GM12892 (cell line): ENCODE data around the gene FMN2.

ENCODE experiments used
- DNase-seq: peaks from one replicate; pipeline ENCODE4 v3.0.0; 2011; ENCODE audit not compliant: insufficient read length
- FAIRE-seq: peaks from 2 replicates; lab custom pipeline; 2011; peaks lifted over from hg19 to GRCh38; lab: Jason Lieb, UNC
- POLR2A ChIP-seq: IDR thresholded peaks from 2 replicates; pipeline ENCODE4 v1.6.1; 2011; ENCODE audit warnings: low read depth, low read length, control low read depth
- POLR2AphosphoS5 ChIP-seq: IDR thresholded peaks from 2 replicates; pipeline ENCODE4 v1.6.1; 2011; ENCODE audit warnings: low read depth, low read length, control low read depth
- TAF1 ChIP-seq: IDR thresholded peaks from 2 replicates; pipeline ENCODE4 v1.6.1; 2011; ENCODE audit warnings: low read depth, mild to moderate bottlenecking, control low read depth, low read length, borderline replicate concordance

FMN2 gene

GRCh38 chr1:240148333-240148732, 56.6 kb downstream of the FMN2 start:
- DNase-seq (no peak), FAIRE-seq (no peak)
- TF ChIP-seq POLR2AphosphoS5 = no peak
- TF ChIP-seq TAF1 = no peak
- no peak for TF ChIP-seq POLR2A

DNA sequence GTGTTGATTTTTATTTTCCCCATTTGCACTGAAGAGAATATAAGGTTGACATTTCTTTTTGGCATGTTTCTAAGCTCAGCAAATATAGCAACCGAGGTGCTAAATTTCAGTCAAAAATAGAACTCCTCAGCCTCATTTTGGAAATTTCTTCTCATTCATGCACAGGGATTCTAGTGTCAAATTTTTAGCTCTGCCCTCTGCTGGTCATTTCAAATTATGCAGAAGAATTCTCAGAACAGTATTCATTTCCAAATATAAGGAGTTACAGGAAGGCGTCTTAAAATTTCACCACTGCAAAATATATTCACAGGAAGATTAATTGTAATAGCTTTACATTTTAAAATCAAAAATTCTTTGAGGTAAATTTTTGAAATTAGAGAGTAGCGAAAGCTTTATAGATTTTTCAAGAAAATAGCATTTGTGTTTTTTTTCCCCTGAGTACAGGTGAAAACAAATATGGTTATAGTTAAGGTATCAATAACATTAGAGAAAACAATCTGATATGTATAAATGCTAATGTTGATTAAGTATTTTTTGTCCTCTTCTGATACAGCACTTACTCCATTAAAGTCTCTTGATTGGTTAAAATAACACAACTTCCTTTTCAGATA, 57.9 kb downstream of the FMN2 start:
- FAIRE-seq (no peak), DNase-seq (no peak)
- no peak for TF ChIP-seq POLR2A
- no peak for TF ChIP-seq POLR2AphosphoS5
- no peak for TF ChIP-seq TAF1

GRCh38 chr1:240151136-240151735, 59.6 kb downstream of the FMN2 start:
- DNase-seq (no peak), FAIRE-seq (no peak)
- TF ChIP-seq POLR2AphosphoS5 = no peak
- no peak for TF ChIP-seq TAF1
- no peak for TF ChIP-seq POLR2A

GRCh38 chr1:240152611-240153297, 61.1 kb downstream of the FMN2 start:
- no peak for DNase-seq
- FAIRE-seq = no peak
- TF ChIP-seq POLR2AphosphoS5 (no peak), TAF1 (no peak), POLR2A (no peak)

DNA sequence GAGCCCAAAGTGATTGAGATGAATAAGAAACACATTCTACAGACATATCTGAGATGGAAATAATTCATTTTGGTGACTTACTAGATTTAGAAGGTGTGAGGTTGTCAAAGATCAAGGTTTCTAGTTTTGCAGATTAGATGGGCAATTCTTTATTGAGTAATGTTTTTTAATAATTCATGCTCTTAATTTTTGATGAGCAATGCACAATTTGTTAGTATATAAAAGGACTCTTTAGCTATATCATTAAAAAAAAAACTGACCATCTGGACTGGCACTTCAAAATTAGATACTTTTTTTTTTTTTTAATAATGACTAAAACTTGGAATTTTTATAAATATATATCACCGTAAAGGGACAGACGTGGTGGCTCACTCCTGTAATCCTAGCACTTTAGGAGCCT, 63.9 kb downstream of the FMN2 start:
- no peak for FAIRE-seq
- no peak for DNase-seq
- TF ChIP-seq TAF1 (no peak), POLR2AphosphoS5 (no peak), POLR2A (no peak)

- TF ChIP-seq POLR2A (no peak), TAF1 (no peak), POLR2AphosphoS5 (no peak)
- no peak for DNase-seq
- no peak for FAIRE-seq
Measured at GRCh38 chr1:240164742-240165141, 73.1 kb downstream of the FMN2 start.

GRCh38 chr1:240169188-240169587, 77.5 kb downstream of the FMN2 start:
- DNase-seq = no peak
- no peak for TF ChIP-seq POLR2A
- TF ChIP-seq POLR2AphosphoS5 = no peak
- no peak for TF ChIP-seq TAF1

DNA sequence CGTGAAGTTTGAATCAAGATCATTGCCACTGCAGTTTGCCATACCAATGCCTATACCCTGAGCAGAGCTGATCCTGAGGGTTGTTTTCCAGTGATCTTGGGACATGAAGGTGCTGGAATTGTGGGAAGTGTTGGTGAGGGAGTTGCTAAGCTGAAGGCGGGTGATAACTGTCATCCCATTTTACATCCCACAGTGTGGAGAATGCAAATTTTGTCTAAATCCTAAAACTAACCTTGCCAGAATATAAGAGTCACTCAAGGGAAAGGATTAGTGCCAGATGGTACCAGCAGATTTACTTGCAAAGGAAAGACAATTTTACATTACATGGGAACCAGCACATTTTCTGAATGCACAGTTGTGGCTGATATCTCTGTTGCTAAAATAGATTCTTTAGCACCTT, 78.6 kb downstream of the FMN2 start:
- FAIRE-seq (no peak), DNase-seq (no peak)
- TF ChIP-seq POLR2AphosphoS5 (no peak), TAF1 (no peak), POLR2A (no peak)

More at GRCh38 chr1:240169188-240169587, 77.5 kb downstream of the FMN2 start:
- no peak for FAIRE-seq

GRCh38 chr1:240170806-240171205, 79.1 kb downstream of the FMN2 start:
- FAIRE-seq = no peak
- TF ChIP-seq POLR2AphosphoS5 (no peak), POLR2A (no peak), TAF1 (no peak)
- no peak for DNase-seq

DNA sequence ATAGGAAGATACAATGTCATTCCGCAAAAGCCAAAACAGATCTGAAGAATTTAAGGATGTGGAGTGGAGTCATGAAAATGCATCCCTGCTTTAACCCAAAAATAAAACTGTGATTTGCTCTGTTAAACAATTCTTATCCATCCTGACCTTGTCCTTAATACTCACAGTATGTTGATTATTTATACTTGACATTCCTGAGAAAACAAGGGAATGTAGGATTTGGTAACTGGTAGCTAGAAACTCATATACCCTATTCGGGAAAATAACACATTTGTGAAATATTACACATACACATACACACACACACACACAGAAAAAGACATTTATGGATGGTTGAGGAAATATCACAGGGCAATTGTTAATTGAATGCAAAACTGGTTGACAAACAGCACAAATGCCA, 80.2 kb downstream of the FMN2 start:
- TF ChIP-seq POLR2A = no peak
- no peak for TF ChIP-seq POLR2AphosphoS5
- DNase-seq = no peak
- no peak for FAIRE-seq

DNA sequence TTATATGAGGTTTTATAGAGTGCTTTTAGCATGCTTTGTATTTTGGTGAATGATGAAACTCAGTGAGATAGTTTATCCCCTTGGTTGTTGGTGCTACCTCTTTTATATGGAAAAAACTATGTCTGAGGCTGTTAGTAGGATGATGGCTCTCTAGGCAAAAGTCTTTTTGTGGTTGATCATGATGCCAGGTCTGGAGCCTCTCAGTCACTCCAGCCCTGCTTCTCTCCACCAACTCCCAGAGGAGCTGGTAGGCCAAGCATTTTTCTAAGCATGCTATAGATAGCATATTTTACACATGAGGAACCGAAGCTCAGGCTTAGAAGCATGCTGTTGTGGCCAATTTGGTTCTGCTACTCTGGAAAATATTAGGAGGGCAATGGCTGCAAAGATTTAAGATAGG, 82.2 kb downstream of the FMN2 start:
- TF ChIP-seq POLR2A = no peak
- no peak for DNase-seq
- no peak for FAIRE-seq

- no peak for TF ChIP-seq POLR2AphosphoS5
- no peak for TF ChIP-seq POLR2A
- TF ChIP-seq TAF1 = no peak
- no peak for DNase-seq
- no peak for FAIRE-seq
Measured at GRCh38 chr1:240174734-240175133, 83.1 kb downstream of the FMN2 start.
